ENCODE results near the gene LTBR.

DNA sequence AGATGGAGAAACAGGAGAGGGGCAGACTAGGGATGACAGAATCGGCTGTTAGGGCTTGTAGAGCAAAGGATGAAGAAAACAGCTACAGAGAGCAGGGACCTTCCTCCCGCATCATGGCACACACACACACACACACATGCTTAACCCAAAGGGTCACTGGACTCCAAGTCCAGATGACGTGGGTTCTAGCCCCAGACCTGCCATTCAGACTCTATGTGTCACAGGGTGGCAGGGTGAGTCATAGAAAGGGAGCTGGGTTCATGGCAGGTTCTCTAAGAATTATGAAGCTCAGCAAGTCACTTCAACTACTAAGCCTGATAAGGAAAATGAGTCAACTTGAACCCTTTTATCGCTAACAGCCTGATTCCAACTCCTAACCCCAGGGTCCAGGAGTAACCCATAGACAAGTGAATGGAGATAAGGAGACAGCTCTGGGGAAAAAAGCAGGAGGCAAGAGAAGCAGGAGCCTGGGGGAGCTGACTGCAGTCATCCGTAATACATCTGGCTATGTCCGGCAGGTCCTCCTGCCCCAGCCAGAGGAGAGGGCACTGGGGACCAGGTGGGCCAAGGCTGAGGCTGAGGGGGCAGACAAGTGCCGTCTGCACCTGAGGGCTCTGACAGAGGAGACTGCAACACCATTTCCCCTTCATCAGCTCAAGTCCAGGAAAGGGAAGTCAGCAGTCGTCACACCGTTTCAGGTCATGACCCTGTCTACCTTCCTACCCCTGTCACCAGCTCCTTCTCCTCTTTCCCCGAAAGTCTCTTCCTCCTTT lies 38.5 kb upstream of the LTBR start:
- TF ChIP-seq POLR2A (IDR thresholded peaks at IDR 0.05; ENCODE audit: low read depth, low read length), result no peak
- no peak for TF ChIP-seq POLR2AphosphoS5 (IDR thresholded peaks at IDR 0.05; ENCODE audit: low read depth, low read length)

Data from GM12892 (cell line).